Measurements from ENCODE around the gene ZBTB40. TPM values are rescaled to one million over a fixed set of nuclear protein-coding genes. Genes with fewer than 3 reads are reported as not detected.
A peak's percentile ranks its signal among the peaks of the same experiment; 100 is the strongest.

The ZBTB40 gene
- total and polyA plus RNA-seq, 2 of the 13 experiments (the other 11 are each of a cell fraction or from before 2014, with no cell fraction given): 8.8 to 16.5 TPM

GRCh38 chr1:22528451-22528850, 76.8 kb downstream of the ZBTB40 start:
- ATAC-seq (no peak), DNase-seq (ENCODE audit: low spot score) (no peak), FAIRE-seq (no peak)
- no peak overlapping the region for H3K9ac ChIP-seq (ENCODE audit: insufficient read depth, low read depth, low read length)
- intact Hi-C loops (cut with micrococcal nuclease; ENCODE audit: unreplicated experiment) (no loop called here), in situ Hi-C loops (cut with HindIII; ENCODE audit: extremely low pct_ligation_motif_present, low pct_unique_long_range_greater_than_20kb) (no loop called here)
- no peaks in the 10 kb centered on the region for H3K9me3 ChIP-seq (ENCODE audit: low read length)
- H3K4me3 ChIP-seq (replicated peaks in 1 of 3; ENCODE audit: insufficient read depth in 1 of 3, low read depth in 2 of 3, low read length in 3 of 3): no peak overlapping the region
- CTCF ChIA-PET (ENCODE audit: low intra/inter-chr PET ratio, low total read pairs): no interaction called here
- POLR2A ChIA-PET: no interaction called here
- no peaks in the 10 kb centered on the region for H4K20me1 ChIP-seq (ENCODE audit: insufficient read depth, low read length)
- no peaks in the 10 kb centered on the region for H3K4me1 ChIP-seq (ENCODE audit: insufficient read depth, low read length)
- TF ChIP-seq ZNF704 (CRISPR knock-in tag; IDR thresholded peaks at IDR 0.05; ENCODE audit: borderline replicate concordance): no peak
- WGBS (ENCODE audit: low lambda C conversion rate): 96% methylated on average over 7 of the region's 7 CpGs
- no peak overlapping the region for H2AFZ ChIP-seq (ENCODE audit: low read length)
- no peak overlapping the region for H3K4me2 ChIP-seq (ENCODE audit: low read depth, low read length)
- peaks cover 15 to 35% of the 10 kb centered on the region in 2 experiments for H3K36me3 ChIP-seq (replicated peaks in 1 of 2; ENCODE audit: control insufficient read depth in 1 of 2, insufficient read depth in 2 of 2, low read length in 2 of 2)
- TSS peak; percentile 25 for BruUV-seq (replicated peaks)
- H3K27me3 ChIP-seq (ENCODE audit: control insufficient read depth in 1 of 2, insufficient read depth in 2 of 2, low read length in 2 of 2): no peaks in the 10 kb centered on the region
- H3K79me2 ChIP-seq (ENCODE audit: insufficient read depth, low read length): no peaks in the 10 kb centered on the region
- H3K27ac ChIP-seq (ENCODE audit: extremely low read length, insufficient read depth, low read length): no peak overlapping the region

- no peak overlapping the region for H3K4me3 ChIP-seq (replicated peaks in 1 of 3; ENCODE audit: insufficient read depth in 1 of 3, low read depth in 2 of 3, low read length in 3 of 3)
- POLR2A ChIA-PET: no interaction called here
- DNase-seq (ENCODE audit: low spot score) (no peak), FAIRE-seq (no peak), ATAC-seq (no peak)
- BruUV-seq (replicated peaks): TSS peak; percentile 29
- H3K9ac ChIP-seq (ENCODE audit: insufficient read depth, low read depth, low read length): no peak overlapping the region
- H3K79me2 ChIP-seq (ENCODE audit: insufficient read depth, low read length): no peaks in the 10 kb centered on the region
- in situ Hi-C loops (cut with HindIII; ENCODE audit: extremely low pct_ligation_motif_present, low pct_unique_long_range_greater_than_20kb): no loop called here
- no peak overlapping the region for H2AFZ ChIP-seq (ENCODE audit: low read length)
- no peaks in the 10 kb centered on the region for H3K27me3 ChIP-seq (ENCODE audit: control insufficient read depth in 1 of 2, insufficient read depth in 2 of 2, low read length in 2 of 2)
- H3K36me3 ChIP-seq (replicated peaks in 1 of 2; ENCODE audit: control insufficient read depth in 1 of 2, insufficient read depth in 2 of 2, low read length in 2 of 2): peaks cover 8 to 19% of the 10 kb centered on the region in 2 experiments
- no peak overlapping the region for H3K27ac ChIP-seq (ENCODE audit: extremely low read length, insufficient read depth, low read length)
- no peaks in the 10 kb centered on the region for H3K9me3 ChIP-seq (ENCODE audit: low read length)
- intact Hi-C loops (cut with micrococcal nuclease; ENCODE audit: unreplicated experiment): no loop called here
- CTCF ChIA-PET (ENCODE audit: low intra/inter-chr PET ratio, low total read pairs): no interaction called here
- no peaks in the 10 kb centered on the region for H4K20me1 ChIP-seq (ENCODE audit: insufficient read depth, low read length)
- H3K4me1 ChIP-seq (ENCODE audit: insufficient read depth, low read length): no peaks in the 10 kb centered on the region
- no peak overlapping the region for H3K4me2 ChIP-seq (ENCODE audit: low read depth, low read length)
- WGBS (ENCODE audit: low lambda C conversion rate): 91% methylated on average over 12 of the region's 12 CpGs
- TF ChIP-seq RBM22 (optimal IDR thresholded peaks at IDR 0.05; ENCODE audit: low read length) (peak; percentile 57), NR0B2 (CRISPR knock-in tag; IDR thresholded peaks at IDR 0.05) (no peak)
Measured at GRCh38 chr1:22529901-22530621, 78.4 kb downstream of the ZBTB40 start.

Data from HepG2 (cell line).